Activated B cell treated with CpG ODN at 0.5 μM for 24 hours (primary cell): Measurements from ENCODE around the gene AADACL4. TPM values are rescaled to one million over a fixed set of nuclear protein-coding genes. Genes with fewer than 3 reads are reported as not detected.

Source experiments
- ATAC-seq: fragments of 200-7000 bp; cut with Tn5 transposase; one replicate; pipeline ENCODE4 v1.10.0; 2021; ENCODE audit warnings: low read depth, mild to moderate bottlenecking, moderate library complexity
- CTCF ChIA-PET: fragments of 350-600 bp; sonication (Branson Sonifier 250); formaldehyde crosslinking; loops from one replicate; lab custom pipeline; 2021; ENCODE audit warnings: antibody characterized with exemption; lab: Charles Lee
- POLR2A ChIA-PET: fragments of 350-600 bp; sonication (Branson Sonifier 250); formaldehyde crosslinking; loops from one replicate; lab custom pipeline; 2021; ENCODE audit warnings: antibody characterized with exemption; lab: Charles Lee
- DNase-seq: peaks from one replicate; pipeline ENCODE4 v3.0.0; 2022
- H3K27ac Mint-ChIP-seq: one replicate; pipeline ENCODE4 v1.8.0; 2020; ENCODE audit warnings: mixed read lengths
- H3K27me3 Mint-ChIP-seq: one replicate; pipeline ENCODE4 v1.8.0; 2021; ENCODE audit warnings: mixed read lengths
- H3K36me3 Mint-ChIP-seq: one replicate; pipeline ENCODE4 v1.8.0; 2021; ENCODE audit warnings: low read depth, mixed read lengths
- H3K4me1 Mint-ChIP-seq: one replicate; pipeline ENCODE4 v1.8.0; 2021; ENCODE audit warnings: mixed read lengths
- H3K4me3 Mint-ChIP-seq: one replicate; pipeline ENCODE4 v1.8.0; 2020; ENCODE audit warnings: mild to moderate bottlenecking, mixed read lengths
- H3K9me3 Mint-ChIP-seq: one replicate; pipeline ENCODE4 v1.8.0; 2020; ENCODE audit warnings: mixed read lengths
- intact Hi-C: fragments of 100-400 bp; cut with micrococcal nuclease; formaldehyde crosslinking; loops from one replicate; pipeline ENCODE4 v1.15.1; 2024
- total RNA-seq: library from RNA; stranded (reverse); gene quantifications from 2 replicates; pipeline ENCODE4 v1.2.3, GENCODE V29; 2022
- TF ChIP-seq, protein P1 (sequence below): fragments of 200-600 bp; IDR thresholded peaks from one replicate; pipeline ENCODE4 v1.8.0; 2022; ENCODE audit warnings: antibody characterized with exemption, mild to moderate bottlenecking

The AADACL4 gene
- total RNA-seq, 1 donor from 2014 or later = not detected

DNA sequence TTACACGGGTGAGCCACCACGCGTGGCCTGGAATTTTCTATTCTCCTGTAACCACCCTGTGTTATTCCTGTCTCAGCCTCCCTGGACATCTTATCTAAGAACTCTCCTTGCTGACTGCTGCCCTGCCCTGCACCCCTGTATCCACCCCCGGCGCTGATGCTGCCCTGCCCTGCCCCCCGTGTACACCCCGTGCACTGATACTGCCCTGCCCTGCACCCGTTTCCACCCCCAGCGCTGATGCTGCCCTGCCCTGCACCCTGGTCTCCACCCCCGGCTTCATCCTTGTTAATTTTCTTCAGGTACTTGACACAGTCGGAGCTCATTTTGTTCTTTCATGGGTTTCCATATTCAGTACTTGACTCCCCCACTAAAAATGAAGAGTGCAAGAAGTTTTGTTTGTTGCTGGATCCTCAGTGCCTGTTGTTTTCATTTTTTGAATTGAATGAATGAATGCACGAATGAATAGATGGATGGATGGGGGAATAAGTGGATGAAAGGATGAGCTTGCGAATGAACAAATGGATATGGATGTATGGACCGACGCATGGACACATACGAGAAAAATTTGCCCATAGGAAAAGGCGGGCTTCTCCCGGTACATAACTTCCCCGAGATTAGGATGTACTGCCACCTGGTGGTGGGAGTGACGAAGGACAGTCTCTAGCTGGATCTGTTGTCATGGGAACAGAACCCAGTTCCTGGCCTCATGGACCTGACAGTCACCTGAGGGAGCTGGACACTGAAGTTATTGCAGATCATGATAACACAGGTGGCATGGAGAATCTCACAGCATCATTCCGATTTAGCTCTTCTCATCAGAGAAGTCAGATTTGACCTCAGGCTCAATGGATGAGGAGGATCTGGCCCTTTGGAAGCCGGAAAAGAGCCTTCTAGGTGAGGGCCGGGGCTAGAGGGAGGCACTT, 14.9 kb downstream of the AADACL4 start:
- CTCF ChIA-PET = interaction anchor here (0.6 to 1.9 kb wide), 16 partner anchors 9 to 1618 kb away, joined by 3 to 20 read pairs (median 3); no protein-coding TSS in a partner anchor
- Mint-ChIP-seq H3K27me3 (peaks cover 20% of the 10 kb centered on the region), H3K36me3 (no peaks in the 10 kb centered on the region), H3K9me3 (peaks cover 2% of the 10 kb centered on the region), H3K27ac (no peak overlapping the region), H3K4me1 (peaks cover 6% of the 10 kb centered on the region), H3K4me3 (no peak overlapping the region)
- intact Hi-C loops = loop anchor here (1.0 kb wide), 1 partner anchor 344 kb away; no protein-coding TSS in a partner anchor
- DNase-seq (peak; percentile 26), ATAC-seq (peak; percentile 52)
- POLR2A ChIA-PET = no interaction called here
- TF ChIP-seq, protein P1, sequence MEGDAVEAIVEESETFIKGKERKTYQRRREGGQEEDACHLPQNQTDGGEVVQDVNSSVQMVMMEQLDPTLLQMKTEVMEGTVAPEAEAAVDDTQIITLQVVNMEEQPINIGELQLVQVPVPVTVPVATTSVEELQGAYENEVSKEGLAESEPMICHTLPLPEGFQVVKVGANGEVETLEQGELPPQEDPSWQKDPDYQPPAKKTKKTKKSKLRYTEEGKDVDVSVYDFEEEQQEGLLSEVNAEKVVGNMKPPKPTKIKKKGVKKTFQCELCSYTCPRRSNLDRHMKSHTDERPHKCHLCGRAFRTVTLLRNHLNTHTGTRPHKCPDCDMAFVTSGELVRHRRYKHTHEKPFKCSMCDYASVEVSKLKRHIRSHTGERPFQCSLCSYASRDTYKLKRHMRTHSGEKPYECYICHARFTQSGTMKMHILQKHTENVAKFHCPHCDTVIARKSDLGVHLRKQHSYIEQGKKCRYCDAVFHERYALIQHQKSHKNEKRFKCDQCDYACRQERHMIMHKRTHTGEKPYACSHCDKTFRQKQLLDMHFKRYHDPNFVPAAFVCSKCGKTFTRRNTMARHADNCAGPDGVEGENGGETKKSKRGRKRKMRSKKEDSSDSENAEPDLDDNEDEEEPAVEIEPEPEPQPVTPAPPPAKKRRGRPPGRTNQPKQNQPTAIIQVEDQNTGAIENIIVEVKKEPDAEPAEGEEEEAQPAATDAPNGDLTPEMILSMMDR = no peak

DNA sequence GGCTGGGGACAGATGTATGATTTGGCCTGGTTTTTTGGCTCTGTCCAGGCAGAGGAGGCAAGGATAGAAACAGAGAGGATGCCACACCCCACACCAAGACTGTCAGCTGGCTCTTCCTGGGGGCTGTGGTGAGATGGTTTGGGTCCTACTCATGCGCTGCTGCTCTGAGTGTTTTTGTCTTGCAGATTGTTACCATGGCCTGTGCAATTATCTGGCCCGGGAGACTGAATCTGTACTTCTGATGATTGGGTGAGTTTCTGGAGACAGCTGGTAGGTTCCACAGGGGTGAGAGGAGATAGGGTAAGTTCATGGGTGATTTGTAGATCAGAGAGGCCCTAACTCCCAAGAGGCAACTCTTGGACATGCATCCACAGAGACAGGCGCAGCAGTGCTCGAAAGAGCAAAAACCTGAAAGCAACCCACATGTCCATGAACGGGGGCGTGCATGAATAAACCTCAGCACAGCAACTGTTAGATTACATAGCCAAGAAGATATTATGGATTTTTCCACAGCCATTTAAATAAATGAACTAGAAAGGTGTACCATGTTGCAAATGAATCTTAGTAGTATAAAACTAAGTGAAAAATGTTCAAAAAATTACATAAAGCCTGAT, 17.8 kb downstream of the AADACL4 start:
- Mint-ChIP-seq H3K9me3 (peaks cover 2% of the 10 kb centered on the region), H3K27ac (no peak overlapping the region), H3K36me3 (no peaks in the 10 kb centered on the region), H3K27me3 (peaks cover 25% of the 10 kb centered on the region), H3K4me3 (no peak overlapping the region), H3K4me1 (peaks cover 6% of the 10 kb centered on the region)
- TF ChIP-seq, protein P1 = no peak
- no peak for DNase-seq
- intact Hi-C loops = no loop called here
- ChIA-PET CTCF (no interaction called here), POLR2A (no interaction called here)
- ATAC-seq = no peak

DNA sequence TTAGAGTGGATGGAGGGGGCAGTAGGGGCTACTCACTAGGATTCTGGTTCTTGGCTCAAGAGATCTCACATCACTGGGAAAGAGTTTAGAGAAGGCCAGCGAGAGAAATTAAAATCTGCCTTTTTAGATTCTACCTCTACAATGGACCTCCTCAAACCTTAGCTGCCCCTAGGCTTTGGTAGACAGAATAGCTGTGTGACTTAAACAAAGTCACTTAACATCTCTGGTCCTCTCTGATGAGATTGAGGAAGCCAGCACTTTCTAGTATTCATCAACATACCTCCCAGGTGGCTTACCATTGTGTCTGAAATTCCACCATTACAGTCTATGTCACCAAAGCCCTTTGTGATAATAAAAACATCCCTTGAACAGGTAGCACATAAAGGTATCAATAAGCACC, 18.7 kb downstream of the AADACL4 start:
- intact Hi-C loops = no loop called here
- TF ChIP-seq, protein P1 = no peak

DNA sequence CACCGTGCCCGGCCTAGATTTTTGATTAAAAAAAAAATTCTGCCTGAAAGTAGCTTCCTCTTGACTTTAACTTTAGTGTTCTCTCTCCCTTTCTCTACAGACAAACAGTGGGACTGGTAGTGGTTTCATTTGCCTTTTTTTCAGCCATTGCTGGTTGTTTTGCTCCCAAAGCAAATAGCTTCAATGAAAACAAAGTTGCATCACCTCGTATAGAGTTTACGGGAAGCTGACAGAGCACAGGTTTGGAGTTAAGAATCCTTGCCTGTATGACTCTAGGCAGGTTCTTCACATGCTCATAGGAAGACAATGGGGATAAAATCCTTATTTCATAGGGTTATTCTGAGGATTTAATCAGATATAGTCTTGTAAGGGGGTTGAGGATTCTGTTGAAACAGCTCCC, 21.6 kb downstream of the AADACL4 start:
- ATAC-seq = no peak

More for the DNA sequence above, 18.7 kb downstream of the AADACL4 start:
- H3K9me3 Mint-ChIP-seq = peaks cover 2% of the 10 kb centered on the region
- H3K4me3 Mint-ChIP-seq = no peak overlapping the region
- ATAC-seq (no peak), DNase-seq (no peak)
- no peak overlapping the region for H3K27ac Mint-ChIP-seq
- no peaks in the 10 kb centered on the region for H3K36me3 Mint-ChIP-seq
- POLR2A ChIA-PET = no interaction called here
- H3K4me1 Mint-ChIP-seq = peaks cover 6% of the 10 kb centered on the region
- peaks cover 21% of the 10 kb centered on the region for H3K27me3 Mint-ChIP-seq
- CTCF ChIA-PET = no interaction called here

More for the DNA sequence above, 21.6 kb downstream of the AADACL4 start:
- Mint-ChIP-seq H3K9me3 (peaks cover 10% of the 10 kb centered on the region), H3K4me3 (no peak overlapping the region), H3K36me3 (no peaks in the 10 kb centered on the region), H3K27me3 (peaks cover 9% of the 10 kb centered on the region), H3K27ac (no peak overlapping the region), H3K4me1 (no peaks in the 10 kb centered on the region)
- intact Hi-C loops = no loop called here
- DNase-seq = no peak
- POLR2A ChIA-PET = no interaction called here
- CTCF ChIA-PET = no interaction called here
- TF ChIP-seq, protein P1 = no peak
